NCI-H510A (cell line): ENCODE data around the gene RAB14.

Source experiments
- DNase-seq: peaks from one replicate; lab custom pipeline; 2025; lab: John Stamatoyannopoulos, UW

The RAB14 gene

DNA sequence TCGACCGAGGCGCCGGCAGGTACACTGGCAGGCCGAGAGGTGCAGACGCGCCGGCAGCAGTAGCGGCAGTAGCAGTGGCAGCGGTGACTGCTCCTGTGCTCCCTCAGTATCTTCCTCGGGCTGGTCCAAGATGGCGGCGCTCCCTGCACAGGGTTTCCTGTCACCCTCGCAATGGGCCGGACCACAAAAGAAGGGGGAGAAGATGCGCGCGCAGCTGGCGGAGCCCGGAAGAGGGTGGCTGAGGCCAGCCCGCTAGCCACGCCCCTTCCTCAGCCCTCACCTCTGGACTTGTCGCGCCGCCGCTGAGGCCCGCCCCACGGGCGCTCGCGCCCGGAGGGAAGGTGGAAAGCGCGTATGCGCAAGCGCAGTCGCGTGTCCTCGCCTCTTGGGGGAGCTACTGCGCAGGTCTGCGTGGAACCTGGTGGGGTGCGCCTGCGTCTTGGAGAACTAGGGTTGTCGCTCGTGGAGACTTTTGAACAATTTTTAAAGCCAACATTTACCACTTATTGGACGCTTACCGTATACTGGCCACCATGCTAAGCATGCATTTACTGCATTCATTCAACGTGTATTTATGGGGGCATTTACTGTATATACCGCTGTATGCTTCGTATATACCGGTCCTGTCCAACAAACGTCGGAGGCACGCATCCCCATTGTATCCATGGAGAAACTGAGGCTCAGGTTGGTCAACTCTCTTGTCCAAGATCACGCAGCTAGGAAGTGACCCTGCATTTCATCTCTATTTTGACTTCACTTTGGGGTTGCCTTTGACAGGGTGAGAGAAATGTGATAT lies at the start of gene RAB14:
TSS of gene RAB14 (minus strand) at position 132 of the 796 bp plus-strand sequence. CDS start 8,457 bp downstream, outside the sequence.
- peak; percentile 97 for DNase-seq

DNA sequence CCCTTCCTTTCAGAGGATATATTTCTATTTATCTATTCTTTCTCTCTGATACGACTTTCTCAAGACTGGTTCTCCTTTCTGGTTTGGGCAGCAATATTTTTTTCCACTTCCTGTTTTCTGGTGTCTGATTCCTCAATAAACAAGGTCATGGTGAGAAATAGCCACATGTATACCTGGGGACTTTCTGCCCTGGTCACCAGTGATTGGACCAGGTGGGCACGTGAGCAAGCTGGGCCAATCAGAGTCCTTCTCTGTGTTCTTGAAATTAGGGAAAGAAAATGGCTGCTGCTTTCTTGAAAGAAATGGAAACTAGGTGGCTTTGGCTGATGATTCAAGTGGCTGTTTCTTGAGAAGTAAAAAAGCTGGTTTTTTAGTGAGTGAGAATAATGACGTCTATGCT lies 47.9 kb upstream of the RAB14 start:
- no peak for DNase-seq

DNA sequence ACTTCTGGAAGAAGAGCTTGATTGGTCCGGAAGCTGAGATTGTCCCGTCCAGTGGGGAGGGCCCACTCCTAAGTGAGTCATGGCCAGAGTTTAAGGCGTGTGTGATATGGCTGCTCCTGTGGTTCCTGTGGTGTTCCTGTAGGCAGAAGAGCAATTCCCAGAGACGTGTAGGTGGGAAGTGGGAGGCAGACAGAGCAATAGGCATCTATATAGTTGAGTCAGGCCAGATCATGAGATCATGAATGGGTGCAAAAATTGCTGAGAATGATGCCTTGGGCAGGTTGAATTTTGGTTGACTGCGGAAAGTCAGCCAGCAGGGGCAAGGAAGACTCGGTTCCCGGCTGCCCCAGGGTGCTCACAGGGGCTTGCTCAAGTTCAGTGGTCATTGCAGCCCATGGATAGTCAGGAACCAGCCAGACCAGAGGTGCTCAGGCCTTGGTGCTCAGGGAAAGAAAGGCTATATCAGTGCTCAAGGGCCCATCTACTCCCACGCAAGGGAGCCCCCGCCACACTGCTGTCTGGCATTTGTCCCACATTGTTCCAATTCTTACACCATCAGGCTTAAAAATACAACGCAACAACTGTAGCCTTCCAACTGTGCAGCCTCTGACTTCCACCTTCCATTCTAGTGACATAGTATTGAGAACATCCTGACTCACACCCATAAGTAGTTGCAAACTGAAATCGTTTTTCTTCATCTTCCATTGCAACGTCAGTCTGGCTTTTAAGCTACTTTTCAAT lies 45.3 kb upstream of the RAB14 start:
- no peak for DNase-seq

DNA sequence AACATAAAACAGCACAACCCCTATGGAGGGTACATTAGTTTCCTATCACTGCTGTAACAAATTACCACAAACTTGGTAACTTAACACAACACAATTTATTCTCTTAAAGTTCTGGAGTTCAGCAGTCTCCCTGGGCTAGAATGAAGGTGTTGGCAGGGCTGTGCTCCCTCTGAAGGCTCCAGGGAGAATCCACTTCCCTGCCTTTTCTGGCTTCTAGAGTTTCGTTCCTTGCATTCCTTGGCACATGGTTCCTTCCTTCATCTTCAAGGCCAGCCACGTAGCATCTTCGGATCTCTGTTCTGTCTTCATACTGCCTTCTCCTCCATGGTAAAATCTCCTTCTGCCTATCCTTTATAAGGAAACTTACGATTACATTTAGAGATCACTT lies 41.3 kb upstream of the RAB14 start:
- DNase-seq, result no peak

GRCh38 chr9:121242219-121242958 lies 40.7 kb upstream of the RAB14 start:
- DNase-seq, result no peak

GRCh38 chr9:121240472-121241135 lies 38.9 kb upstream of the RAB14 start:
- DNase-seq, result no peak

GRCh38 chr9:121239851-121240250 lies 38.2 kb upstream of the RAB14 start:
- DNase-seq, result no peak

DNA sequence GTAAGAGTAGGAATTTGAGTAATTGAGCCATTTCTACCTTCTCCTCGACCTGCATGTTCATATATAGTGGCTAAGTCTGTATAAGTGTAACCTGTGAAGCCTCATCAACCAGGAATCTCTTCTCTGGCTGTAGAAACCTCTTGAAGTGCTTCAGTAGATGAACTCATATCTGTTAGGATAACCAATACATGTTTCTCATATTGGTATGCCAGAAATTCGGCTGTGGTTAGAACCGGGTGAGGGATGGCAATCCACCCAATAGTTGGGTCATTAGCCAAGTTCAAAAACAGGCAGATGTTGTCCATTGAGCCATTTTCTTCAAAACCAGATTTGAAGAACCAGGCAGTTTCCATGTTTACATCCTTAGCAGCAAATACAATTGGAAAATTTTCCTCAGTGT lies 37.4 kb upstream of the RAB14 start:
- DNase-seq, result no peak

GRCh38 chr9:121237916-121238315 lies 36.2 kb upstream of the RAB14 start:
- no peak for DNase-seq

DNA sequence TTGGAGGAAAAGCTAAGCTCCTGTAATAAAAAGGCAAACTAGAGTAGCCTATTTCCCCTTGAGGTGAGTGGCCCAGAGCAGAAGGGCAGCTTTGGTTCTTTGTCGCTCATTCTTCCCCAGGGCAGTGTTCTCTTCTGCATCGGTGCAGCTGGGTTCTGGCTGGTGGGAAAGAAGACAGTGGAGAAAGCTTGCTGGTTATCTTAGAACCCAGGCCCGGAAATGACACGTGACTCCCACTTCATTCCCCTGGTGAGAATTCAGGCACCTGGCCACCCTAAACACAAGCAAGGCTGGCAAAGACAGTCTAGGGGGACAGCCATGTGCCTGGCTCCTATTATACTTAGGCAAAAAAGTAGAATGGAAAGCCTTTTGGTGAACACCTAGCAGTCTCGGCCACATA lies 33.8 kb upstream of the RAB14 start:
- no peak for DNase-seq

DNA sequence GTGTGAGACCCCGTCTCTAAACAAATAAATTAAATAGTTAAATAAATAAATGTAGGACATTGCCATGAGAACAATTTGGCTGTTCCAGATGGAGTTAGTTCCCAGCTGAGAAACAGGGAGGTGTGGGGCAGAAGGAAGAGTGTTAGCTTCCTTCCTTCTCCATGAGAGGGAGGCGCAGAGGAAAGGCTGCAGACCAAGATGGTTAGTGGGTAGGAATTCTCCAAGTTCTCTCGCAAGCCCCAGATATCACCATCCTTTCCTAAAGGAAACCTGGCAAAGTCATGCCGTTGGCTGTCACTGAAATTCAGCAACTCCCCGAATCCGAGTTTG lies 33.1 kb upstream of the RAB14 start:
- DNase-seq, result no peak

- DNase-seq, result no peak
Measured at GRCh38 chr9:121233906-121234831, 32.5 kb upstream of the RAB14 start.

- no peak for DNase-seq
Measured at GRCh38 chr9:121232251-121232650, 30.6 kb upstream of the RAB14 start.

DNA sequence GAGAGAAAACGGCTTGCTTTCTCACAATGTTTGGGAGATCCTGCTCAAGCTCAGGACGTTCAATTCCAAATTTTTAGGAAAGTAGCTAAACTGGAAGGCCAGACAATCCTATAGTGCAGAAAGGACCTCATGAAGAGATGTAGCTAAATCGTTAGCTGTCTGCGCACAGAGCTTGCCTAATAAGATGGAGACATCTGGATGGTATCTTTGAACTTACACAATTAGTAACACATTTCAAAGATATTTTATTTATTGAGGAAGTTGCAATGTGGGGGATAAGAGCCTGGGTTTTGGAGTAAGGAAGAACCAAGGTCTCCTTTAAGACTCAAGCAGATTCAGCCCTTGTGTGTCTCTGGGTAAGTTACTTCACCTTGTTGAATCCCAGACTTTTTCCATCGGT lies 28.6 kb upstream of the RAB14 start:
- no peak for DNase-seq

- no peak for DNase-seq
Measured at GRCh38 chr9:121227862-121228261, 26.2 kb upstream of the RAB14 start.

DNA sequence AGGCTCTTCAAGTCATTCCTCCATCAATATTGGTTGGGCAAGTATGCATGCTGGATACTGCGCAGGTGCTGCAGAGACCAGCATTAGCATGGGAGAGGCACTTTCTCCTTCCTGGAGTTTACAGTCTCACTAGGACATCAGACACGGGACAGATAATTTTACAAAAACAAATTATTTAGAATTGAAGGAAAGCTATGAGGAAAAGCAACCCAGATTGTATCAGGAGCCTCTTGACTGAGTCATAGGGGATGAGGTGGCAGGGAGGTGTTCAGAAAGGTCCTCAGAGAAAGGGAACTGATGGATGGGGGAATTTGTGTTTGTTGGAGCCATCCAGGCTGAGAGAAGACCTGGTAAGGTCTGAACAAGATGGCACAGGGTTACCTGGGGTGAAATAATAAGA lies 24.5 kb upstream of the RAB14 start:
- no peak for DNase-seq

DNA sequence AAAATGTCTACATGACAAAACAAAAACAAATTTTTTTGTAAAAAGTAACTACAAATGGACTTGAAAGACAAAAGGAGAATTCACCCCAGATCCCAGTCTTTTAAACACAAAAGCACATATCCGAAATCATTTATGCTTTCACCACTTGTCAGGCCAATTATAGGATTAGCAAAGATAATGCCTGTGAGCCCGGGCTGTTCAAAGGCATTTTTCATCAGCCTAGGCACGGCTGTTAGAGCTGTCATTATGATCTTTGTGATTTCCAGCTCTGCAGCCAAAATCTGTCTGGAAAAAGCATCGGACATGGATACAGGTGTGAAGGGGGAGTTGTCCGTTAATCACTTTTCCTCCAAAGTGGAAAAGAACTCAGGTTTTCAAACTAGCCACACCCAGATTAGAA lies 23.6 kb upstream of the RAB14 start:
- DNase-seq, result no peak

- no peak for DNase-seq
Measured at GRCh38 chr9:121222524-121223171, 21.0 kb upstream of the RAB14 start.

- DNase-seq, result no peak
Measured at GRCh38 chr9:121221664-121222055, 20.0 kb upstream of the RAB14 start.

DNA sequence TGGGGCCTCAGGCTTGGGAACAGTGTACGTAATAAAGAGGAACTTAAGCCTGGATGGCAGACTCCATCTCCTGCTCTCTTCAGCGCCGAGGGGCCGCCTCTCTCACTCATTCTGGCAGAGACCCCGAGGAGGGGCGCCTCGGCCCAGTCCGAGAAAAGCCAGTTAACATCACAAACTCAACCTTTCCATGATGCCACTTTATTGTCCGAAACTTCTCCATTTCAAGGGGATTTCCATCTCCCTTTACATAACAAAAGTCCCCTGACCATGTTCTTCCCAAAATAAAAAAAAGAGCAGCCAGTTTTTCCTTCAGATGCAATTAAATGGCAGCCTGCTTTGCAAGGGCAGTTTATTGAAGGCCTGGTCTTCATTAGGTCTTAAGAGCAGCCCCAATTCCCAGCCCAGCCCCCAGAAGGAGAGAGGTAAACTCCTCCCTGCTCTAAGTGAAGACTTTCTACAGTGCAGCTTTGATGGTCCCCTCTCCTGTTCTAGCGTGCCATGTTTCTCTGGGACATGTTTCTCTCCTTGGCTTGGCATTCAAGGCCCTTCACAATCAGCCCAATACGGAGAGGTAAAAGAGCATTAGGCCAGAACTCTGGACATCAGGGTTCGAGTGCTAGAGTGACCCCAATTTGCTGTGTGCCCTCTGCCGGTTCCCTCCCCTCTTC lies 19.5 kb upstream of the RAB14 start:
- DNase-seq, result no peak
